ENCODE results near the gene TNIK. TPM values are rescaled to one million over a fixed set of nuclear protein-coding genes. Genes with fewer than 3 reads are reported as not detected.

Gene TNIK
- total and polyA plus RNA-seq, 2 experiments from 2014 or later = 14.6 to 34.3 TPM

- TF ChIP-seq, protein P1, sequence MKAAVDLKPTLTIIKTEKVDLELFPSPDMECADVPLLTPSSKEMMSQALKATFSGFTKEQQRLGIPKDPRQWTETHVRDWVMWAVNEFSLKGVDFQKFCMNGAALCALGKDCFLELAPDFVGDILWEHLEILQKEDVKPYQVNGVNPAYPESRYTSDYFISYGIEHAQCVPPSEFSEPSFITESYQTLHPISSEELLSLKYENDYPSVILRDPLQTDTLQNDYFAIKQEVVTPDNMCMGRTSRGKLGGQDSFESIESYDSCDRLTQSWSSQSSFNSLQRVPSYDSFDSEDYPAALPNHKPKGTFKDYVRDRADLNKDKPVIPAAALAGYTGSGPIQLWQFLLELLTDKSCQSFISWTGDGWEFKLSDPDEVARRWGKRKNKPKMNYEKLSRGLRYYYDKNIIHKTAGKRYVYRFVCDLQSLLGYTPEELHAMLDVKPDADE (IDR thresholded peaks at IDR 0.05) = no peak
- TF ChIP-seq, protein P2, sequence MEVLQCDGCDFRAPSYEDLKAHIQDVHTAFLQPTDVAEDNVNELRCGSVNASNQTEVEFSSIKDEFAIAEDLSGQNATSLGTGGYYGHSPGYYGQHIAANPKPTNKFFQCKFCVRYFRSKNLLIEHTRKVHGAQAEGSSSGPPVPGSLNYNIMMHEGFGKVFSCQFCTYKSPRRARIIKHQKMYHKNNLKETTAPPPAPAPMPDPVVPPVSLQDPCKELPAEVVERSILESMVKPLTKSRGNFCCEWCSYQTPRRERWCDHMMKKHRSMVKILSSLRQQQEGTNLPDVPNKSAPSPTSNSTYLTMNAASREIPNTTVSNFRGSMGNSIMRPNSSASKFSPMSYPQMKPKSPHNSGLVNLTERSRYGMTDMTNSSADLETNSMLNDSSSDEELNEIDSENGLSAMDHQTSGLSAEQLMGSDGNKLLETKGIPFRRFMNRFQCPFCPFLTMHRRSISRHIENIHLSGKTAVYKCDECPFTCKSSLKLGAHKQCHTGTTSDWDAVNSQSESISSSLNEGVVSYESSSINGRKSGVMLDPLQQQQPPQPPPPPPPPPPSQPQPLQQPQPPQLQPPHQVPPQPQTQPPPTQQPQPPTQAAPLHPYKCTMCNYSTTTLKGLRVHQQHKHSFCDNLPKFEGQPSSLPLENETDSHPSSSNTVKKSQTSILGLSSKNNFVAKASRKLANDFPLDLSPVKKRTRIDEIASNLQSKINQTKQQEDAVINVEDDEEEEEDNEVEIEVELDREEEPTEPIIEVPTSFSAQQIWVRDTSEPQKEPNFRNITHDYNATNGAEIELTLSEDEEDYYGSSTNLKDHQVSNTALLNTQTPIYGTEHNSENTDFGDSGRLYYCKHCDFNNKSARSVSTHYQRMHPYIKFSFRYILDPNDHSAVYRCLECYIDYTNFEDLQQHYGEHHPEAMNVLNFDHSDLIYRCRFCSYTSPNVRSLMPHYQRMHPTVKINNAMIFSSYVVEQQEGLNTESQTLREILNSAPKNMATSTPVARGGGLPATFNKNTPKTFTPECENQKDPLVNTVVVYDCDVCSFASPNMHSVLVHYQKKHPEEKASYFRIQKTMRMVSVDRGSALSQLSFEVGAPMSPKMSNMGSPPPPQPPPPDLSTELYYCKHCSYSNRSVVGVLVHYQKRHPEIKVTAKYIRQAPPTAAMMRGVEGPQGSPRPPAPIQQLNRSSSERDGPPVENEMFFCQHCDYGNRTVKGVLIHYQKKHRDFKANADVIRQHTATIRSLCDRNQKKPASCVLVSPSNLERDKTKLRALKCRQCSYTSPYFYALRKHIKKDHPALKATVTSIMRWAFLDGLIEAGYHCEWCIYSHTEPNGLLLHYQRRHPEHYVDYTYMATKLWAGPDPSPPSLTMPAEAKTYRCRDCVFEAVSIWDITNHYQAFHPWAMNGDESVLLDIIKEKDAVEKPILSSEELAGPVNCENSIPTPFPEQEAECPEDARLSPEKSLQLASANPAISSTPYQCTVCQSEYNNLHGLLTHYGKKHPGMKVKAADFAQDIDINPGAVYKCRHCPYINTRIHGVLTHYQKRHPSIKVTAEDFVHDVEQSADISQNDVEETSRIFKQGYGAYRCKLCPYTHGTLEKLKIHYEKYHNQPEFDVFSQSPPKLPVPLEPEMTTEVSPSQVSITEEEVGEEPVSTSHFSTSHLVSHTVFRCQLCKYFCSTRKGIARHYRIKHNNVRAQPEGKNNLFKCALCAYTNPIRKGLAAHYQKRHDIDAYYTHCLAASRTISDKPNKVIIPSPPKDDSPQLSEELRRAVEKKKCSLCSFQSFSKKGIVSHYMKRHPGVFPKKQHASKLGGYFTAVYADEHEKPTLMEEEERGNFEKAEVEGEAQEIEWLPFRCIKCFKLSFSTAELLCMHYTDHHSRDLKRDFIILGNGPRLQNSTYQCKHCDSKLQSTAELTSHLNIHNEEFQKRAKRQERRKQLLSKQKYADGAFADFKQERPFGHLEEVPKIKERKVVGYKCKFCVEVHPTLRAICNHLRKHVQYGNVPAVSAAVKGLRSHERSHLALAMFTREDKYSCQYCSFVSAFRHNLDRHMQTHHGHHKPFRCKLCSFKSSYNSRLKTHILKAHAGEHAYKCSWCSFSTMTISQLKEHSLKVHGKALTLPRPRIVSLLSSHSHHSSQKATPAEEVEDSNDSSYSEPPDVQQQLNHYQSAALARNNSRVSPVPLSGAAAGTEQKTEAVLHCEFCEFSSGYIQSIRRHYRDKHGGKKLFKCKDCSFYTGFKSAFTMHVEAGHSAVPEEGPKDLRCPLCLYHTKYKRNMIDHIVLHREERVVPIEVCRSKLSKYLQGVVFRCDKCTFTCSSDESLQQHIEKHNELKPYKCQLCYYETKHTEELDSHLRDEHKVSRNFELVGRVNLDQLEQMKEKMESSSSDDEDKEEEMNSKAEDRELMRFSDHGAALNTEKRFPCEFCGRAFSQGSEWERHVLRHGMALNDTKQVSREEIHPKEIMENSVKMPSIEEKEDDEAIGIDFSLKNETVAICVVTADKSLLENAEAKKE (CRISPR knock-in tag; IDR thresholded peaks at IDR 0.05) = no peak
Measured at GRCh38 chr3:171159822-171160157, 300.4 kb downstream of the TNIK start (continued).

DNA sequence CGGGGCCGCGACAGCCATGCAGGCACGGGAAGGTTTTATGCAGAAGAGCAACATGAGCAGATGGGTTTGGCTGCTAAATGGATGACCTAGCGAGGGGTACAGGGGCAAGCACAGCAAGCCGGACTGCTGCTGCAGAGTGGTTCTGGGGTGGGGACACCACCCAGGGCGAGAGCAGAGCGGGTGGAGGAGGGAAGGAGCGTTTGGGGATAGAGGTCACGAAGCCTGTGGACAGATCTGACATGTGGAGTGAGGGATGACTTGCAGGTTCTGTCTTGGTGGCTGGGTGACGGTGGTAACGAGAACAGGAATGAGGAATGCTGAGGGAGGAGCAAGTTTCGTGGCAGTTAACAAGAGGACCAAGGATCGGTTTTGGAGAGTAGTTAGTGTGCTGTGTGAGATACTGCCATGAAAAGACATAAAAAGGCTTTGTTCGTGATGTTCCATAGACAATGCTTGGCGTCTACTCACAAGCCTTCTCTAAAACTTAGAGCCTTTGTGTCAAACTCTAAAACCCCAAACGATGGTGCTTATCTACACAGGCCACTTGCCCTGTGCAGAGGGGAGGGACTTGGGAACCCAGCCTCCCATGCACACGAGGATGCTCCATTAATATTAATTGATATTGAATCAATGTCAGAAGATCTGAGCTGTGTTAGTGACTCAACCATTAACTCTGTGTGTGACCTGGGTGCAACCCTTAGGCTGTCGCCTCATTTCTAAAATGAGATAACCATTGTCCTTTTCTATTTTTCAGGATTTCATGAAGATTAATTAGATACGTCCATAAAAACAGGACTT is 301.0 kb downstream of the TNIK start:
- DNase-seq (ENCODE audit: low spot score) (no peak), ATAC-seq (no peak)
- H3K9me3 Mint-ChIP-seq = peaks cover 7% of the 10 kb centered on the region
- no peak overlapping the region for H2AFZ ChIP-seq
- H3K27ac ChIP-seq (ENCODE audit: low read depth) = no peak overlapping the region
- H3K27ac Mint-ChIP-seq = peak overlapping the region; percentile 19
- H3K36me3 ChIP-seq (ENCODE audit: insufficient read depth) = peaks cover 8% of the 10 kb centered on the region; the same call in 1 of the 2 replicates
- H3K79me2 ChIP-seq (replicated peaks; ENCODE audit: insufficient read depth) = no peaks in the 10 kb centered on the region
- H3K4me2 ChIP-seq = no peak overlapping the region
- no peak overlapping the region for H3K4me3 Mint-ChIP-seq
- no peaks in the 10 kb centered on the region for H3K4me1 ChIP-seq (ENCODE audit: insufficient read depth)
- H4K20me1 ChIP-seq (replicated peaks; ENCODE audit: insufficient read depth) = no peaks in the 10 kb centered on the region
- no peak overlapping the region for H3K4me3 ChIP-seq
- peaks cover 65% of the 10 kb centered on the region for H3K36me3 Mint-ChIP-seq (ENCODE audit: low read depth)
- H3K9me2 ChIP-seq (ENCODE audit: insufficient read depth) = no peaks in the 10 kb centered on the region
- H3K27me3 ChIP-seq (ENCODE audit: insufficient read depth) = no peaks in the 10 kb centered on the region
- no peaks in the 10 kb centered on the region; the same call in 2 of the 3 replicates for H3K4me1 Mint-ChIP-seq
- H3F3A ChIP-seq (replicated peaks; ENCODE audit: low read depth) = no peaks in the 10 kb centered on the region
- peaks cover 5% of the 10 kb centered on the region for H3K27me3 Mint-ChIP-seq (ENCODE audit: insufficient read depth, low read depth, poor library complexity)
- no peak for TF ChIP-seq EZH2 (IDR thresholded peaks at IDR 0.05; ENCODE audit: low read depth, unreplicated experiment)
- TF ChIP-seq EZH2phosphoT487 (IDR thresholded peaks at IDR 0.05; ENCODE audit: unreplicated experiment) = no peak
- no peak for TF ChIP-seq ZNF114 (CRISPR knock-in tag; IDR thresholded peaks at IDR 0.05)
- TF ChIP-seq POLR2AphosphoS5 (IDR thresholded peaks at IDR 0.05; ENCODE audit: low read depth) = no peak
- no peak for TF ChIP-seq REST (IDR thresholded peaks at IDR 0.05; ENCODE audit: unreplicated experiment)
- TF ChIP-seq NANOG (IDR thresholded peaks at IDR 0.05; ENCODE audit: borderline replicate concordance) = no peak
- TF ChIP-seq CREB1 (CRISPR knock-in tag; IDR thresholded peaks at IDR 0.05; ENCODE audit: low read depth) = no peak
